Measurements from ENCODE around the gene AMDHD2.
"Not testable (repeated sequence)": the region's sequence is repeated elsewhere in the genome, so short reads cannot be mapped to it uniquely, and the experiment has no call there.

DNA sequence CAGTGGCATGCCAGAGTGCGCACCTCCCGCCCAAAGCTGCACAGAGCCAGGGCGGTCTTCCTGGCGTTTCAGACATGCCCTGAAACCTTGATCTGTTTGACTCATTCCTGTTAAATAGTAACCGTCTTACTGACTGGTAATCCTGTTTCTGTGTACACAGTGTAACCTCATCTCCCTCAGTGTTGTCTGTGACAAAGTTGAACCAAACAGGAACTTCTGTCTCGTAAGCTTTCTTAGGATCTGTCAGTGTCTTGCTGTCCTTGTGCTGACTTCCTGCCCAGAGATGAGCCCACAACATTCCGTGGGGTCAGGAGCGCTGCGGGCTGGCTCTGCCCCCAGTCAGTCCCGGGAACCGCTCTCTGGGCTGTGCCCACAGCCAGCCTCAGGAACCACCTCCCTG lies 48.4 kb downstream of the AMDHD2 start:
- not testable (repeated sequence) for TF ChIP-seq CTCF (IDR thresholded peaks at IDR 0.05); ZFX (IDR thresholded peaks at IDR 0.05; ENCODE audit: borderline replicate concordance)
